Erythroblast (primary cell): ENCODE measurements around the gene MS4A10.

Experiments
- GATA1 ChIP-seq: IDR thresholded peaks from 2 replicates; pipeline ENCODE4 v1.6.1; 2011; ENCODE audit warnings: low read depth, mild to moderate bottlenecking, control low read depth, low read length, moderate library complexity
- POLR2A ChIP-seq: IDR thresholded peaks from 2 replicates; pipeline ENCODE4 v1.6.1; 2011; ENCODE audit warnings: mild to moderate bottlenecking, low read length

DNA sequence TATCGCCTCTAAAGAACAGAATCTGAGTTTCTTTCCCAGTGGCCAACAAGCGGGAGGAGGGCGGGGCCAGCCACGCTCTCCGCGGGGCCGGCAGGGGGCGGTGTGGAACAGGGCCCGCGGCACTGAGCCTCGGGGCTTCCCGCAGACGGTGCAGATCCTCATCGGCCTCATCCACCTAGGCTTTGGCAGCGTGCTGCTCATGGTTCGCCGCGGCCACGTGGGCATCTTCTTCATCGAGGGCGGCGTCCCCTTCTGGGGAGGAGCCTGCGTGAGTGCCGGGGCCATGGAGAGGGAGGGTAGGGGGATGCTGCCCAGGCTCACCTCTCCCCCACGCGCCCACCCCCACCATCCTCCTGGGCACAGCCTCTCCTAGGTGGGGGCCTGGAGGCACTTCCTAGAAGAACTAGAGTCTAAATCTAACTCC is 17.7 kb upstream of the MS4A10 start:
- TF ChIP-seq POLR2A = no peak
- TF ChIP-seq GATA1 = no peak
